Endothelial cell of umbilical vein (primary cell): ENCODE measurements around the gene MED17. TPM values are rescaled to one million over a fixed set of nuclear protein-coding genes. Genes with fewer than 3 reads are reported as not detected.

ENCODE experiments used
- BruUV-seq: library from RNA; stranded (reverse); fragments of 400-500 nt; replicated peaks from 2 replicates; lab custom pipeline; 2021; lab: Mats Ljungman, UMichigan
- CTCF ChIA-PET: fragments of 300-600, 350-600 bp; sonication (Branson Sonifier 250); formaldehyde crosslinking; loops from one replicate; lab custom pipeline; 2021; ENCODE audit warnings: antibody characterized with exemption, inconsistent platforms; lab: Charles Lee
- POLR2A ChIA-PET: fragments of 300-600, 350-600 bp; sonication (Branson Sonifier 250); formaldehyde crosslinking; loops from one replicate; lab custom pipeline; 2021; ENCODE audit warnings: antibody characterized with exemption, inconsistent platforms; lab: Charles Lee
- DNase-seq: peaks from one replicate; pipeline ENCODE4 v3.0.0-alpha.2; 2011; ENCODE audit warnings: low read depth, low spot score
- FAIRE-seq: peaks from 2 replicates; lab custom pipeline; 2011; peaks lifted over from hg19 to GRCh38; lab: Jason Lieb, UNC
- H2AFZ ChIP-seq: 2 replicates; pipeline ENCODE4 v1.6.0; 2012; ENCODE audit warnings: low read depth, low read length, control low read depth, inconsistent platforms
- H3K27ac ChIP-seq: 2 replicates; pipeline ENCODE4 v1.5.1; 2011; ENCODE audit warnings: low read depth, mild to moderate bottlenecking, control low read depth, low read length, moderate library complexity; ENCODE audit not compliant: insufficient read depth
- H3K27me3 ChIP-seq, 2 experiments: 2 replicates each; pipeline versions ENCODE4 v1.6.0 to v1.6.1; 2011; ENCODE audit warnings: low read length in 2 of 2, mixed read lengths in 1 of 2; ENCODE audit not compliant: control insufficient read depth in 2 of 2, insufficient read depth in 2 of 2
- H3K36me3 ChIP-seq, 2 experiments: 2 replicates in 1 of 2; 3 replicates in 1 of 2; pipeline ENCODE4 v1.5.1; 2011; ENCODE audit warnings: low read length in 2 of 2, mild to moderate bottlenecking in 1 of 2, moderate library complexity in 1 of 2; ENCODE audit not compliant: control insufficient read depth in 2 of 2, insufficient read depth in 2 of 2; ENCODE audit errors: extremely low read depth in 1 of 2
- H3K4me1 ChIP-seq: 3 replicates; pipeline ENCODE4 v1.5.1; 2011; ENCODE audit warnings: mild to moderate bottlenecking, low read length; ENCODE audit not compliant: control insufficient read depth, insufficient read depth; ENCODE audit errors: extremely low read depth
- H3K4me2 ChIP-seq: 2 replicates; pipeline ENCODE4 v1.6.1; 2011; ENCODE audit warnings: low read length, control low read depth, mixed read lengths; ENCODE audit not compliant: insufficient read depth
- H3K4me3 ChIP-seq, 3 experiments: fragments of 200-600 bp in 1 of 3; sonication (generic), shearing (Covaris generic) in 1 of 3; replicated peaks in 1 of 3; 2 replicates each; pipeline ENCODE4 v1.5.1; 2011 to 2016; ENCODE audit warnings: control low read depth in 3 of 3, low read length in 3 of 3, mild to moderate bottlenecking in 2 of 3, inconsistent platforms in 1 of 3, low read depth in 1 of 3, moderate library complexity in 1 of 3; ENCODE audit not compliant: insufficient read depth in 1 of 3
- H3K79me2 ChIP-seq: 2 replicates; pipeline ENCODE4 v1.6.0; 2012; ENCODE audit warnings: low read length, inconsistent platforms; ENCODE audit not compliant: control insufficient read depth, insufficient read depth
- H3K9ac ChIP-seq: replicated peaks from 2 replicates; pipeline ENCODE3; 2011; ENCODE audit warnings: low read length, control low read depth; ENCODE audit not compliant: insufficient read depth; ENCODE audit errors: extremely low read depth
- H3K9me1 ChIP-seq: replicated peaks from 3 replicates; pipeline ENCODE4 v1.6.0; 2011; ENCODE audit warnings: mild to moderate bottlenecking, low read length; ENCODE audit not compliant: control insufficient read depth, insufficient read depth; ENCODE audit errors: extremely low read depth
- H3K9me3 ChIP-seq: replicated peaks from 2 replicates; pipeline ENCODE4 v1.5.1; 2012; ENCODE audit warnings: low read length, inconsistent platforms; ENCODE audit not compliant: control insufficient read depth, insufficient read depth
- H4K20me1 ChIP-seq: replicated peaks from 2 replicates; pipeline ENCODE3; 2011; ENCODE audit warnings: mild to moderate bottlenecking, low read length; ENCODE audit not compliant: control insufficient read depth, insufficient read depth; ENCODE audit errors: extremely low read depth
- EZH2 ChIP-seq: IDR thresholded peaks from 2 replicates; pipeline ENCODE4 v1.6.1; 2012; ENCODE audit warnings: borderline replicate concordance, low read depth, mild to moderate bottlenecking, moderate library complexity, low read length, inconsistent platforms; ENCODE audit not compliant: severe bottlenecking
- FOS ChIP-seq: IDR thresholded peaks from 2 replicates; pipeline ENCODE4 v1.6.1; 2011; ENCODE audit warnings: mild to moderate bottlenecking, low read length, moderate library complexity, borderline replicate concordance; ENCODE audit not compliant: insufficient read depth
- GATA2 ChIP-seq: IDR thresholded peaks from 2 replicates; pipeline ENCODE4 v1.7.0; 2011; ENCODE audit warnings: low read depth, mild to moderate bottlenecking, moderate library complexity, mixed read lengths, low read length; ENCODE audit not compliant: insufficient read length, insufficient read depth
- JUN ChIP-seq: IDR thresholded peaks from 2 replicates; pipeline ENCODE4 v1.6.1; 2011; ENCODE audit warnings: borderline replicate concordance, low read depth; ENCODE audit not compliant: insufficient read length, insufficient read depth
- MYC ChIP-seq: IDR thresholded peaks from one replicate; pipeline ENCODE4 v1.6.1; 2011; ENCODE audit warnings: mild to moderate bottlenecking, low read depth, low read length
- POLR2A ChIP-seq: IDR thresholded peaks from 2 replicates; pipeline ENCODE4 v1.6.1; 2012; ENCODE audit warnings: low read depth, mild to moderate bottlenecking, control low read depth, low read length
- POLR2AphosphoS5 ChIP-seq: IDR thresholded peaks from 2 replicates; pipeline ENCODE4 v1.6.1; 2012; ENCODE audit warnings: low read depth, mild to moderate bottlenecking, control low read depth, low read length, moderate library complexity; ENCODE audit not compliant: insufficient read depth
- dilution Hi-C: fragments of 300-500 bp; cut with MboI; formaldehyde crosslinking; loops from one replicate; pipeline ENCODE4 v1.15.0; 2019; ENCODE audit warnings: low sequenced_read_pairs; ENCODE audit not compliant: extremely low pct_ligation_motif_present
- intact Hi-C: fragments of 100-400 bp; cut with micrococcal nuclease; formaldehyde crosslinking; loops from one replicate; pipeline ENCODE4 v1.10.0; 2022
- polyA plus RNA-seq, 4 experiments: library from polyadenylated mRNA; depleted of rRNA in 3 of 4; stranded (reverse) in 3 of 4; unstranded in 1 of 4; fragments of >200 nt; gene quantifications; 2 replicates each; pipeline versions ENCODE4 v1.2.1 to v1.2.3, GENCODE V29; 2011 to 2012; ENCODE audit warnings: missing spikeins in 1 of 4
- total RNA-seq: library from RNA; stranded (reverse); gene quantifications from 2 replicates; pipeline ENCODE4 v1.2.3, GENCODE V29; 2021
- TF ChIP-seq, protein P1 (sequence below), 2 donors: IDR thresholded peaks; 1 replicate in 1 of 2; 2 replicates in 1 of 2; pipeline ENCODE4 v1.5.1; 2011; ENCODE audit warnings: low read length in 2 of 2, mild to moderate bottlenecking in 2 of 2, moderate library complexity in 2 of 2, control low read depth in 1 of 2, inconsistent platforms in 1 of 2, low read depth in 1 of 2; ENCODE audit not compliant: insufficient read depth in 1 of 2; ENCODE audit errors: extremely low read depth in 1 of 2
- TF ChIP-seq, protein P2 (sequence below): IDR thresholded peaks from 2 replicates; pipeline ENCODE4 v1.6.1; 2011; ENCODE audit not compliant: insufficient read depth, insufficient read length

The MED17 gene
- total and polyA plus RNA-seq, 2 donors (not counting 3 experiments of a cell fraction or from before 2014, with no cell fraction given) = 11.3 to 40.6 TPM

DNA sequence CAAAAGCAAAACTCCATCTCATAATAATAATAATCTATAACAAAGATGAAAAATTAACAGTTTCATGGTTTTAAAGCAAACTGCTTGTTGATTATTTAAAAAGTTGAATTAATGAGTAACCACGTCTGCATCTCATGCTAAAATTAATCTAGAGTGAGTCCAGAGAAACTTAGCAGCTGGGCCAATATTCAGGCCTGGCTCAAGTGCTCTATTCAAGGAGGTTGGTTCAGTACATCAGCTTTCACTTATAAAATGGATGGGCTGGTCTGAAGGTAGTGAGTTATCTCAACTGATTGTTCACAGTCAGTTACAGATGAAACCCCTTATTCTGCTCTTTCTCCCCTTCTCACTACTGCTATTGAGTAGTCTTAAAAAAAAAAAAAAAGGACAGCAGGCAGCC, 43.3 kb downstream of the MED17 start:
- Histone ChIP-seq H3K4me1 (no peaks in the 10 kb centered on the region), H3K4me3 (no peak overlapping the region), H3K9ac (no peak overlapping the region), H3K9me1 (no peaks in the 10 kb centered on the region), H3K27me3 (no peaks in the 10 kb centered on the region), H3K9me3 (no peaks in the 10 kb centered on the region), H3K36me3 (no peaks in the 10 kb centered on the region), H3K79me2 (no peaks in the 10 kb centered on the region), H3K4me2 (no peak overlapping the region), H2AFZ (no peak overlapping the region), H4K20me1 (no peaks in the 10 kb centered on the region), H3K27ac (no peak overlapping the region)
- TF ChIP-seq EZH2 (no peak), POLR2A (no peak), POLR2AphosphoS5 (no peak), MYC (no peak), JUN (no peak), GATA2 (no peak), FOS (no peak)
- TF ChIP-seq, protein P1, sequence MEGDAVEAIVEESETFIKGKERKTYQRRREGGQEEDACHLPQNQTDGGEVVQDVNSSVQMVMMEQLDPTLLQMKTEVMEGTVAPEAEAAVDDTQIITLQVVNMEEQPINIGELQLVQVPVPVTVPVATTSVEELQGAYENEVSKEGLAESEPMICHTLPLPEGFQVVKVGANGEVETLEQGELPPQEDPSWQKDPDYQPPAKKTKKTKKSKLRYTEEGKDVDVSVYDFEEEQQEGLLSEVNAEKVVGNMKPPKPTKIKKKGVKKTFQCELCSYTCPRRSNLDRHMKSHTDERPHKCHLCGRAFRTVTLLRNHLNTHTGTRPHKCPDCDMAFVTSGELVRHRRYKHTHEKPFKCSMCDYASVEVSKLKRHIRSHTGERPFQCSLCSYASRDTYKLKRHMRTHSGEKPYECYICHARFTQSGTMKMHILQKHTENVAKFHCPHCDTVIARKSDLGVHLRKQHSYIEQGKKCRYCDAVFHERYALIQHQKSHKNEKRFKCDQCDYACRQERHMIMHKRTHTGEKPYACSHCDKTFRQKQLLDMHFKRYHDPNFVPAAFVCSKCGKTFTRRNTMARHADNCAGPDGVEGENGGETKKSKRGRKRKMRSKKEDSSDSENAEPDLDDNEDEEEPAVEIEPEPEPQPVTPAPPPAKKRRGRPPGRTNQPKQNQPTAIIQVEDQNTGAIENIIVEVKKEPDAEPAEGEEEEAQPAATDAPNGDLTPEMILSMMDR (IDR thresholded peaks at IDR 0.05; ENCODE audit: extremely low read depth in 1 of 2, insufficient read depth in 1 of 2, low read depth in 1 of 2, low read length in 2 of 2) = no peak
- TF ChIP-seq, protein P2, sequence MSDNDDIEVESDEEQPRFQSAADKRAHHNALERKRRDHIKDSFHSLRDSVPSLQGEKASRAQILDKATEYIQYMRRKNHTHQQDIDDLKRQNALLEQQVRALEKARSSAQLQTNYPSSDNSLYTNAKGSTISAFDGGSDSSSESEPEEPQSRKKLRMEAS = no peak
- ChIA-PET POLR2A (no interaction called here), CTCF (no interaction called here)
- DNase-seq = no peak
- intact Hi-C loops (no loop called here), dilution Hi-C loops (no loop called here)
- no TSS peak for BruUV-seq
- FAIRE-seq = no peak
